Transverse colon (tissue), 4 donors: ENCODE data around the gene PDE8B.

Source experiments
- EP300 ChIP-seq: sonication (generic); formaldehyde crosslinking; IDR thresholded peaks from one replicate; pipeline ENCODE4 v1.6.1; 2017; ENCODE audit warnings: antibody characterized with exemption, low read depth
- POLR2A ChIP-seq: fragments of 450-650 bp; IDR thresholded peaks from one replicate; pipeline ENCODE4 v1.6.1; 2016; ENCODE audit warnings: antibody characterized with exemption, mild to moderate bottlenecking, moderate library complexity
- POLR2AphosphoS5 ChIP-seq, 3 donors: sonication (generic); formaldehyde crosslinking; IDR thresholded peaks; one replicate each; pipeline ENCODE4 v1.6.1; 2016; ENCODE audit warnings: antibody characterized with exemption in 3 of 3
- TF ChIP-seq, protein P1 (sequence below), 5 experiments: fragments of 200-600 bp in 3 of 5; fragments of 450-650 bp in 2 of 5; sonication (generic) in 3 of 5; IDR thresholded peaks; 1 replicate in 2 of 5; 2 replicates in 3 of 5; pipeline ENCODE4 v1.5.1; 2016 to 2017; ENCODE audit warnings: antibody characterized with exemption in 5 of 5, inconsistent platforms in 3 of 5, mild to moderate bottlenecking in 2 of 5, moderate library complexity in 1 of 5

GRCh38 chr5:77194762-77195161 lies 15.7 kb upstream of the PDE8B start:
- TF ChIP-seq, protein P1, sequence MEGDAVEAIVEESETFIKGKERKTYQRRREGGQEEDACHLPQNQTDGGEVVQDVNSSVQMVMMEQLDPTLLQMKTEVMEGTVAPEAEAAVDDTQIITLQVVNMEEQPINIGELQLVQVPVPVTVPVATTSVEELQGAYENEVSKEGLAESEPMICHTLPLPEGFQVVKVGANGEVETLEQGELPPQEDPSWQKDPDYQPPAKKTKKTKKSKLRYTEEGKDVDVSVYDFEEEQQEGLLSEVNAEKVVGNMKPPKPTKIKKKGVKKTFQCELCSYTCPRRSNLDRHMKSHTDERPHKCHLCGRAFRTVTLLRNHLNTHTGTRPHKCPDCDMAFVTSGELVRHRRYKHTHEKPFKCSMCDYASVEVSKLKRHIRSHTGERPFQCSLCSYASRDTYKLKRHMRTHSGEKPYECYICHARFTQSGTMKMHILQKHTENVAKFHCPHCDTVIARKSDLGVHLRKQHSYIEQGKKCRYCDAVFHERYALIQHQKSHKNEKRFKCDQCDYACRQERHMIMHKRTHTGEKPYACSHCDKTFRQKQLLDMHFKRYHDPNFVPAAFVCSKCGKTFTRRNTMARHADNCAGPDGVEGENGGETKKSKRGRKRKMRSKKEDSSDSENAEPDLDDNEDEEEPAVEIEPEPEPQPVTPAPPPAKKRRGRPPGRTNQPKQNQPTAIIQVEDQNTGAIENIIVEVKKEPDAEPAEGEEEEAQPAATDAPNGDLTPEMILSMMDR (IDR thresholded peaks at IDR 0.05): no peak
- TF ChIP-seq EP300 (no peak), POLR2AphosphoS5 (IDR thresholded peaks at IDR 0.05) (no peak), POLR2A (no peak)
